Subcutaneous abdominal adipose tissue (tissue), 5 donors: ENCODE data around the gene CP.

ENCODE experiments used
- H3K27ac ChIP-seq: one replicate; pipeline ENCODE4 v1.7.0; 2013; ENCODE audit warnings: low read depth, mild to moderate bottlenecking, inconsistent platforms, low read length, moderate library complexity
- H3K27me3 ChIP-seq, 5 donors: one replicate each; pipeline ENCODE4 v1.7.0; 2013; ENCODE audit warnings: low read length in 5 of 5, inconsistent platforms in 1 of 5; ENCODE audit not compliant: control insufficient read depth in 5 of 5, insufficient read depth in 4 of 5
- H3K36me3 ChIP-seq, 5 donors: one replicate each; pipeline ENCODE4 v1.7.0; 2013; ENCODE audit warnings: low read length in 5 of 5; ENCODE audit not compliant: control insufficient read depth in 5 of 5, insufficient read depth in 5 of 5
- H3K4me1 ChIP-seq, 5 donors: one replicate each; pipeline ENCODE4 v1.7.0; 2013; ENCODE audit warnings: low read length in 5 of 5, mild to moderate bottlenecking in 3 of 5, moderate library complexity in 1 of 5; ENCODE audit not compliant: control insufficient read depth in 5 of 5, insufficient read depth in 5 of 5
- H3K4me3 ChIP-seq, 5 donors: one replicate each; pipeline ENCODE4 v1.7.0; 2013; ENCODE audit warnings: low read length in 5 of 5, low read depth in 1 of 5
- H3K9ac ChIP-seq, 5 donors: one replicate each; pipeline ENCODE4 v1.7.0; 2013; ENCODE audit warnings: low read length in 5 of 5, mild to moderate bottlenecking in 4 of 5, moderate library complexity in 3 of 5
- H3K9me3 ChIP-seq, 5 donors: one replicate each; pipeline ENCODE4 v1.7.0; 2013; ENCODE audit warnings: low read length in 5 of 5; ENCODE audit not compliant: control insufficient read depth in 5 of 5
- donor health status: healthy.
- donor health status: healthy.
- donor health status: healthy.
- donor health status: healthy.
- donor health status: healthy.

Gene CP

GRCh38 chr3:149195221-149195620 is 26.4 kb downstream of the CP start:
- Histone ChIP-seq H3K9ac (no peak overlapping the region), H3K36me3 (no peaks in the 10 kb centered on the region), H3K27me3 (no peaks in the 10 kb centered on the region), H3K9me3 (no peaks in the 10 kb centered on the region), H3K27ac (no peak overlapping the region), H3K4me3 (no peak overlapping the region), H3K4me1 (peaks cover 0 to 5% (median 0%) of the 10 kb centered on the region in 5 donors)

GRCh38 chr3:149188494-149188893 is 33.1 kb downstream of the CP start:
- Histone ChIP-seq H3K36me3 (no peaks in the 10 kb centered on the region), H3K27ac (no peak overlapping the region), H3K4me1 (no peaks in the 10 kb centered on the region), H3K27me3 (no peaks in the 10 kb centered on the region), H3K9ac (no peak overlapping the region), H3K4me3 (no peak overlapping the region), H3K9me3 (no peaks in the 10 kb centered on the region)

GRCh38 chr3:149186721-149187120 is 34.9 kb downstream of the CP start:
- Histone ChIP-seq H3K27ac (no peak overlapping the region), H3K9me3 (no peaks in the 10 kb centered on the region), H3K36me3 (no peaks in the 10 kb centered on the region), H3K27me3 (no peaks in the 10 kb centered on the region), H3K9ac (no peak overlapping the region), H3K4me1 (no peaks in the 10 kb centered on the region), H3K4me3 (no peak overlapping the region)

- Histone ChIP-seq H3K4me1 (no peaks in the 10 kb centered on the region), H3K36me3 (no peaks in the 10 kb centered on the region), H3K4me3 (no peak overlapping the region), H3K27ac (no peak overlapping the region), H3K9me3 (no peaks in the 10 kb centered on the region), H3K9ac (no peak overlapping the region), H3K27me3 (no peaks in the 10 kb centered on the region)
Observed at GRCh38 chr3:149186219-149186618, 35.4 kb downstream of the CP start.

- H3K4me1 ChIP-seq: peaks cover 4 to 22% (median 18%) of the 10 kb centered on the region in 5 donors
- no peak overlapping the region for H3K4me3 ChIP-seq
- H3K9ac ChIP-seq: no peak overlapping the region
- no peaks in the 10 kb centered on the region for H3K27me3 ChIP-seq
- H3K36me3 ChIP-seq: peaks cover 0 to 10% (median 6%) of the 10 kb centered on the region in 5 donors
- peaks cover 0 to 6% (median 0%) of the 10 kb centered on the region in 5 donors for H3K9me3 ChIP-seq
- H3K27ac ChIP-seq: no peak overlapping the region
Observed at GRCh38 chr3:149181182-149181581, 40.4 kb downstream of the CP start.

- Histone ChIP-seq H3K27ac (peak overlapping the region; percentile 69), H3K9me3 (peaks cover 0 to 6% (median 0%) of the 10 kb centered on the region in 5 donors), H3K27me3 (no peaks in the 10 kb centered on the region), H3K4me1 (peaks cover 4 to 22% (median 18%) of the 10 kb centered on the region in 5 donors), H3K36me3 (peaks cover 0 to 18% (median 6%) of the 10 kb centered on the region in 5 donors), H3K9ac (peak overlapping the region in 1 of 5 donors; percentile 51), H3K4me3 (no peak overlapping the region)
Observed at GRCh38 chr3:149180057-149180573, 41.5 kb downstream of the CP start.

GRCh38 chr3:149179220-149179619 is 42.4 kb downstream of the CP start:
- Histone ChIP-seq H3K9me3 (peaks cover 0 to 6% (median 0%) of the 10 kb centered on the region in 5 donors), H3K4me3 (no peak overlapping the region), H3K9ac (no peak overlapping the region), H3K4me1 (peaks cover 4 to 22% (median 18%) of the 10 kb centered on the region in 5 donors), H3K36me3 (peaks cover 0 to 18% (median 6%) of the 10 kb centered on the region in 5 donors), H3K27ac (peak overlapping the region; percentile 69), H3K27me3 (no peaks in the 10 kb centered on the region)

GRCh38 chr3:149177122-149177521 is 44.5 kb downstream of the CP start:
- no peak overlapping the region for H3K9ac ChIP-seq
- H3K4me1 ChIP-seq: peaks cover 4 to 22% (median 18%) of the 10 kb centered on the region in 5 donors
- H3K4me3 ChIP-seq: no peak overlapping the region
- H3K36me3 ChIP-seq: peaks cover 2 to 24% (median 9%) of the 10 kb centered on the region in 5 donors
- peaks cover 0 to 6% (median 0%) of the 10 kb centered on the region in 5 donors for H3K9me3 ChIP-seq
- no peak overlapping the region for H3K27ac ChIP-seq
- no peaks in the 10 kb centered on the region for H3K27me3 ChIP-seq

GRCh38 chr3:149174901-149175300 is 46.7 kb downstream of the CP start:
- Histone ChIP-seq H3K9me3 (peaks cover 0 to 6% (median 0%) of the 10 kb centered on the region in 5 donors), H3K27ac (no peak overlapping the region), H3K4me1 (peaks cover 1 to 14% (median 11%) of the 10 kb centered on the region in 5 donors), H3K27me3 (no peaks in the 10 kb centered on the region), H3K9ac (no peak overlapping the region), H3K4me3 (no peak overlapping the region), H3K36me3 (peaks cover 14 to 32% (median 18%) of the 10 kb centered on the region in 5 donors)

- Histone ChIP-seq H3K36me3 (peaks cover 25 to 51% (median 36%) of the 10 kb centered on the region in 5 donors), H3K27ac (no peak overlapping the region)
Observed at GRCh38 chr3:149170672-149171071, 51.0 kb downstream of the CP start.

More at GRCh38 chr3:149170672-149171071, 51.0 kb downstream of the CP start:
- Histone ChIP-seq H3K27me3 (no peaks in the 10 kb centered on the region), H3K9me3 (no peaks in the 10 kb centered on the region), H3K4me3 (no peak overlapping the region), H3K4me1 (no peaks in the 10 kb centered on the region), H3K9ac (no peak overlapping the region)
